Measurements from ENCODE around the gene CHPT1.

Gene CHPT1

GRCh38 chr12:101696251-101697196 lies 916 bp upstream of the CHPT1 start:
- DNase-seq (ENCODE audit: extremely low read depth, low read depth): no peak
- no peak for TF ChIP-seq CTCF (IDR thresholded peaks at IDR 0.05; ENCODE audit: low read depth, low read length)

GRCh38 chr12:101697930-101698799 lies 725 bp downstream of the CHPT1 start:
- no peak for DNase-seq (ENCODE audit: extremely low read depth, low read depth)

GRCh38 chr12:101698800-101699347 lies 1.4 kb downstream of the CHPT1 start:
- TF ChIP-seq CTCF (IDR thresholded peaks at IDR 0.05; ENCODE audit: low read depth, low read length): peak; percentile 28
- no peak for DNase-seq (ENCODE audit: extremely low read depth, low read depth)

More at GRCh38 chr12:101697930-101698799, 725 bp downstream of the CHPT1 start:
- no peak for TF ChIP-seq CTCF (IDR thresholded peaks at IDR 0.05; ENCODE audit: low read depth, low read length)

- no peak for TF ChIP-seq CTCF (IDR thresholded peaks at IDR 0.05; ENCODE audit: low read depth, low read length)
- no peak for DNase-seq (ENCODE audit: extremely low read depth, low read depth)
Measured at GRCh38 chr12:101700299-101700820, 2.9 kb downstream of the CHPT1 start.

- DNase-seq (ENCODE audit: extremely low read depth, low read depth): no peak
- no peak for TF ChIP-seq CTCF (IDR thresholded peaks at IDR 0.05; ENCODE audit: low read depth, low read length)
Measured at GRCh38 chr12:101703487-101703886, 6.0 kb downstream of the CHPT1 start.

GRCh38 chr12:101706403-101706802 lies 9.0 kb downstream of the CHPT1 start:
- TF ChIP-seq CTCF (IDR thresholded peaks at IDR 0.05; ENCODE audit: low read depth, low read length): no peak
- DNase-seq (ENCODE audit: extremely low read depth, low read depth): no peak
